K562 (cell line): Measurements from ENCODE around the gene MDK. TPM values are rescaled to one million over a fixed set of nuclear protein-coding genes. Genes with fewer than 3 reads are reported as not detected.
A peak's percentile ranks its signal among the peaks of the same experiment; 100 is the strongest.

ENCODE experiments used
- ATAC-seq: fragments of 200-7000 bp; cut with Tn5 transposase; 3 replicates; pipeline ENCODE4 v1.9.1; 2020; ENCODE audit warnings: moderate library complexity
- BruUV-seq: library from RNA; stranded (reverse); fragments of 400-500 nt; replicated peaks from 2 replicates; lab custom pipeline; 2021; lab: Mats Ljungman, UMichigan
- CTCF ChIA-PET: fragments of 300-600 bp; formaldehyde crosslinking; extraction: SDS; loops from one replicate; lab custom pipeline; 2021; ENCODE audit warnings: low intra/inter-chr PET ratio; lab: Yijun Ruan, JAX
- POLR2A ChIA-PET: fragments of 300-600, 350-650 bp; sonication (Branson Sonifier 250); formaldehyde crosslinking; extraction: SDS; loops from one replicate; lab custom pipeline; 2021; ENCODE audit warnings: antibody characterized with exemption, inconsistent platforms; lab: Yijun Ruan, JAX
- DNase-seq, 4 experiments: peaks; one replicate each; pipeline versions ENCODE4 v3.0.0 to v3.0.0-alpha.2; 2011 to 2018; ENCODE audit warnings: low spot score in 3 of 4, mixed read lengths in 3 of 4; ENCODE audit errors: extremely low read depth in 1 of 4
- FAIRE-seq: peaks from 2 replicates; lab custom pipeline; 2011; peaks lifted over from hg19 to GRCh38; lab: Jason Lieb, UNC
- H2AFZ ChIP-seq: 2 replicates; pipeline ENCODE4 v1.6.0; 2011; ENCODE audit warnings: low read depth, low read length, control low read depth, inconsistent platforms
- H3K27ac ChIP-seq: fragments of 200-600 bp; 3 replicates; pipeline ENCODE4 v1.8.0; 2011; ENCODE audit warnings: low read depth, mild to moderate bottlenecking, control low read depth, inconsistent platforms, low read length, moderate library complexity, mixed read lengths; ENCODE audit errors: extremely low read depth
- H3K27me3 ChIP-seq, 2 experiments: fragments of 300-600 bp in 1 of 2; 2 replicates in 1 of 2; 3 replicates in 1 of 2; pipeline versions ENCODE4 v1.6.0 to v1.8.0; 2011; ENCODE audit warnings: inconsistent platforms in 2 of 2, low read length in 2 of 2, mild to moderate bottlenecking in 1 of 2, mixed read lengths in 1 of 2, moderate library complexity in 1 of 2; ENCODE audit not compliant: control insufficient read depth in 2 of 2, insufficient read depth in 2 of 2
- H3K36me3 ChIP-seq: fragments of 300-600 bp; 3 replicates; pipeline ENCODE4 v1.8.0; 2011; ENCODE audit warnings: mild to moderate bottlenecking, low read length, inconsistent platforms; ENCODE audit not compliant: control insufficient read depth, insufficient read depth
- H3K4me1 ChIP-seq, 2 experiments: fragments of 200-600 bp in 1 of 2; replicated peaks in 1 of 2; 2 replicates in 1 of 2; 3 replicates in 1 of 2; pipeline versions ENCODE4 v1.5.1 to v1.8.0; 2011; ENCODE audit warnings: inconsistent platforms in 2 of 2, low read length in 2 of 2, mild to moderate bottlenecking in 1 of 2, mixed read lengths in 1 of 2, moderate library complexity in 1 of 2; ENCODE audit not compliant: control insufficient read depth in 2 of 2, insufficient read depth in 2 of 2
- H3K4me2 ChIP-seq: 2 replicates; pipeline ENCODE4 v1.6.1; 2011; ENCODE audit warnings: low read length, control low read depth, inconsistent platforms, mixed read lengths; ENCODE audit not compliant: insufficient read depth
- H3K4me3 ChIP-seq: fragments of 200-600 bp; sonication (generic), shearing (Covaris generic); 2 replicates; pipeline ENCODE4 v1.5.1; 2016; ENCODE audit warnings: control low read depth, inconsistent platforms
- H3K79me2 ChIP-seq: fragments of 200-600 bp; 3 replicates; pipeline ENCODE4 v1.8.0; 2011; ENCODE audit warnings: low read length, inconsistent platforms; ENCODE audit not compliant: control insufficient read depth, insufficient read depth
- H3K9ac ChIP-seq, 2 experiments: 2 replicates each; pipeline versions ENCODE4 v1.6.0 to v1.6.1; 2011; ENCODE audit warnings: low read depth in 2 of 2, low read length in 2 of 2, control low read depth in 1 of 2, inconsistent platforms in 1 of 2, mild to moderate bottlenecking in 1 of 2, mixed read lengths in 1 of 2; ENCODE audit not compliant: insufficient read depth in 1 of 2
- H3K9me1 ChIP-seq: one replicate; pipeline ENCODE4 v1.6.0; 2011; ENCODE audit warnings: inconsistent platforms, mild to moderate bottlenecking, low read length, moderate library complexity; ENCODE audit not compliant: control insufficient read depth, insufficient read depth
- H3K9me3 ChIP-seq: replicated peaks from 2 replicates; pipeline ENCODE4 v1.5.1; 2011; ENCODE audit warnings: low read depth, low read length, inconsistent platforms; ENCODE audit not compliant: control insufficient read depth, insufficient read depth
- H4K20me1 ChIP-seq: replicated peaks from 2 replicates; pipeline ENCODE4 v1.6.1; 2011; ENCODE audit warnings: low read length, inconsistent platforms, mixed read lengths; ENCODE audit not compliant: control insufficient read depth, insufficient read depth
- POLR2G ChIP-seq: fragments of 200-400 bp; formaldehyde crosslinking; IDR thresholded peaks from 2 replicates; pipeline ENCODE4 v1.6.1; 2017; ENCODE audit warnings: low read depth, mild to moderate bottlenecking, antibody characterized with exemption, low read length, moderate library complexity
- TCF15 ChIP-seq: fragments of 250-450 bp; sonication (Bioruptor Pico); IDR thresholded peaks from 2 replicates; pipeline ENCODE4 v1.8.0; 2022; ENCODE audit warnings: moderate library complexity, mild to moderate bottlenecking, inconsistent platforms
- ZNF23 ChIP-seq: fragments of 250-450 bp; sonication (Bioruptor Pico); IDR thresholded peaks from 2 replicates; pipeline ENCODE4 v1.4.0; 2020; ENCODE audit warnings: mild to moderate bottlenecking
- WGBS: fragments of 100-300 bp; shearing (Covaris generic); methylation state at CpG from one replicate; pipeline ENCODE4 v1.1.6; 2016; ENCODE audit warnings: low coverage, mixed read lengths; ENCODE audit not compliant: insufficient coverage; ENCODE audit errors: missing lambda C conversion rate; 5-methylcytosine and 5-hydroxymethylcytosine counted together
- in situ Hi-C: fragments of 300-500 bp; cut with MboI; formaldehyde crosslinking; loops from 4 replicates; pipeline ENCODE4 v1.15.0; 2018; ENCODE audit warnings: inconsistent platforms, mixed read lengths
- intact Hi-C: fragments of 100-400 bp; cut with micrococcal nuclease; formaldehyde crosslinking; loops from 2 replicates; pipeline ENCODE4 v1.14.2; 2022
- polyA plus RNA-seq, 8 experiments: library from polyadenylated mRNA; depleted of rRNA in 4 of 8; stranded (reverse) in 5 of 8; unstranded in 3 of 8; fragments of >200 nt; fragmentation: Nextera tagmentation in 2 of 8; fragmentation: Illumina TruSeq in 1 of 8; extraction: Ambion mirVana in 2 of 8; extraction: Trizol in 1 of 8; gene quantifications; 2 replicates each; pipeline versions ENCODE4 v1.2.1 to v1.2.3, GENCODE V29; 2011 to 2014; ENCODE audit warnings: inconsistent platforms in 1 of 8, missing spikeins in 1 of 8
- total RNA-seq, 7 experiments: library from RNA; depleted of rRNA in 6 of 7; stranded (reverse); fragments of >200 nt in 6 of 7; fragmentation: Illumina TruSeq in 2 of 7; extraction: Trizol in 2 of 7; gene quantifications; 2 replicates each; pipeline versions ENCODE4 v1.2.1 to v1.2.3, GENCODE V29; 2011 to 2021; ENCODE audit warnings: low replicate concordance in 1 of 7

Gene MDK
- total and polyA plus RNA-seq, 9 of the 15 experiments (the other 6 are each of a cell fraction or from before 2014, with no cell fraction given): 20.7 to 700 (median 350) TPM

- Histone ChIP-seq H2AFZ (no peak overlapping the region), H3K27ac (no peak overlapping the region), H3K79me2 (peaks cover 29% of the 10 kb centered on the region), H3K4me2 (no peak overlapping the region), H3K4me3 (no peak overlapping the region), H3K9me1 (peaks cover 3% of the 10 kb centered on the region), H3K9me3 (no peaks in the 10 kb centered on the region), H3K9ac (no peak overlapping the region; a peak in 1 of 4 replicates), H3K36me3 (peaks cover 65% of the 10 kb centered on the region; the same call in 2 of the 3 replicates), H4K20me1 (no peaks in the 10 kb centered on the region; the same call in none of the 2 replicates), H3K4me1 (peaks cover 22 to 65% of the 10 kb centered on the region in 2 experiments), H3K27me3 (no peaks in the 10 kb centered on the region)
- 98% methylated on average over 18 of the region's 22 CpGs for WGBS
- CTCF ChIA-PET: interaction anchor here (1.5 kb wide), 1 partner anchor 15 kb away, joined by 5 read pairs; no protein-coding TSS in a partner anchor
- POLR2A ChIA-PET: interaction anchor here (0.7 to 1.6 kb wide), 4 partner anchors 10 to 14 kb away, joined by 3 to 10 read pairs (median 4); no protein-coding TSS in a partner anchor
- DNase-seq (no peak), FAIRE-seq (no peak), ATAC-seq (no peak)
- 0 out of 2 replicates have a peak, but pooled peaks have one; percentile 16 for TF ChIP-seq POLR2G
- TF ChIP-seq ZNF23: no peak
- TF ChIP-seq TCF15: no peak
- in situ Hi-C loops: no loop called here
- intact Hi-C loops: loop anchor here (5.0 kb wide), 2 partner anchors 49 to 119 kb away; no protein-coding TSS in a partner anchor
- BruUV-seq: no TSS peak
These were observed 15.2 kb upstream of the MDK start for GRCh38 chr11:46366260-46366659.
